GM21723 (cell line): ENCODE results near the gene DSCAM.
"Not testable (repeated sequence)": the region's sequence is repeated elsewhere in the genome, so short reads cannot be mapped to it uniquely, and the experiment has no call there.

ENCODE experiments used
- ATAC-seq: cut with Tn5 transposase; IDR thresholded peaks from one replicate; pipeline ENCODE4 v1.9.1; 2021; ENCODE audit warnings: mild to moderate bottlenecking, moderate library complexity; ENCODE audit not compliant: unreplicated experiment

DSCAM gene

DNA sequence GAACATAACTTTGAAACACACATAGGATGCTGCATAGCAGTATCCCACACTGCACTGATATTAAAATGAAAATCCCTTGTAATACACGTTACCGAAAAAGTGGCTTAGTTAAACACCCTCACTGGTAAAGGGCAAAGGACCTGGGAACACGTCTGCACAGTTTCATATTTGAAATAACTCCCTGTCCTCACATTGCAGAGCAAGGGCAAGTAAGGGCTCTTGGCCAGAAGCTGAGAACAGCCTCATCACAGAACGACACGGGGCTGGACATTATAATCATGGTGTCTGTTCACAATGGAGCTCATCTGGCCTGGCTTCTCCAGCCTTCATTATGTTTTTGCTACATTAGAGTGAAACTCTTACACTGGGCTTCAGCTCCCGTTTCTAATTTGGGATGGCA, 772.8 kb downstream of the DSCAM start:
- no peak for ATAC-seq

DNA sequence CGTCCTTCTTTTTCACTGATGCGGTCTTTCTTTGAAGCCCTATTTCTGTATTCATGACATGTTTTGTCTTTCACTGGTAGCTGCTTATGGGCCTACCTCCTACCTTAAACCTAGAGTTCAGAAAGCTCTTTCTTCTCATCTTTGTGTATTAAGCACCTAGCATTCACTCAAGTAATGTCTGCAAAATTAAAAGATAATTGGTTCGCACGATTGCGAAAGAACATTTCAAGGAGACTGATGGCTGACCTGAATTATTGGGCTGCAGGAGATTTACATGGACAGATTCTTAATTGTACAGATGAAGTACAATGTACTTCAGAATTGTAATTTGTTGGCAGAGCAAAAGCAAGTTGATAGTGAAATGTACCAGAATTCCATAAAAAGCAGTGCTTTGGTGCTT, 773.3 kb downstream of the DSCAM start:
- ATAC-seq: no peak

DNA sequence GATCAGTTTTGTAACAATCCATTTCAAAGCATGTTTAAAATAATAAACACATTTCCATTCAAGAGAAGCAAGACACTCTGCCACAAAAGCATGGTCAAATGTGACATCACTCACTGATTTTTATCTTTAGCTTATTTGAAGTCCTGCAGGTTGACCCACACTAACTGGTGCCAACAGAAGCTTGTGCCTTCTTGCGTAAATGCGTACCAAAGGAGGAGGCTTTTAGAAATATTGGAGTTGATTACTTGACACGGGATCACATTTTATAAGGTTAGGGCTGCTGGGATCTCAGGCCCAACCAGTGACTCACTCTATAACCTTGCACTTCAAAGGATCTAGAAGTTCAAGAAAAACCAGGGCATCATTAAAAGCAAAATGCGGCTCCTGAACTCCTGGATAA, 776.1 kb downstream of the DSCAM start:
- ATAC-seq: no peak

DNA sequence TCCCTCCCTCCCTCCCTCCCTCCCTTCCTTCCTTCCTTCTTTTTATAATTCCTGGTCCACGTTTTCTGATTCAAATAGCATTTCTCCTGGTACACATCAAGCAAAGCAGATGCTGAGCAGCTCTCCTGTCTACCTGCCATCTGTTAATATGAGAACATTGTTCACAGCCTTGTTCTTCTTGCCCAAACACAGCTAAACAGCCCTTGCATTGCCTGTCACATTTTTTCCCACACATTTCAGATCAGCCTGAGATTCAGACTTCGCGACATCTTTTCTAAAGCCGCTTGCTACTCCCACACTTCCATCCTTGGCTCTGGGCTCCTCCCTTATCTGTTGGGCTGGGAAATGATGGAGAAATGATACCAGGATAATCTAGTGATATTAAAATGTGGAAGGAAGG, 779.2 kb downstream of the DSCAM start:
- ATAC-seq: no peak

DNA sequence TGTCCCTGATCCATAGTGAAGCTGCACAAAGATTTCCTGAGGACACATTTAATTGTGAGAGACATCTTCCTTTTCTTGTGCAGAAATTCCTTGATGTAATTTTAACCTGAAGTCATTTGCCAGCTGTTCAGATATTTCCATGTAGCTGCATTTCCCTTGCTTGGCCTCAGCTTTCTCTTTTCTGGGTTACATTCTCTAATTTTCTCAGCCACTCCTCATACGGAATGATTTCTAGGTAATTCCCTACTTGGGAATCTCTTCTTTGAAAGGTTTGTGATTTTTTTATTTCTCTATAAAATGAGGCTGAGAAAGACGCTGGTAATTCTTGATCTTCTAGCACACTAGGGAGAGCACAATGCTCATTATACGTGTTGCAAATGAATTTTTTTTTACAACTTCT, 780.7 kb downstream of the DSCAM start:
- no peak for ATAC-seq

DNA sequence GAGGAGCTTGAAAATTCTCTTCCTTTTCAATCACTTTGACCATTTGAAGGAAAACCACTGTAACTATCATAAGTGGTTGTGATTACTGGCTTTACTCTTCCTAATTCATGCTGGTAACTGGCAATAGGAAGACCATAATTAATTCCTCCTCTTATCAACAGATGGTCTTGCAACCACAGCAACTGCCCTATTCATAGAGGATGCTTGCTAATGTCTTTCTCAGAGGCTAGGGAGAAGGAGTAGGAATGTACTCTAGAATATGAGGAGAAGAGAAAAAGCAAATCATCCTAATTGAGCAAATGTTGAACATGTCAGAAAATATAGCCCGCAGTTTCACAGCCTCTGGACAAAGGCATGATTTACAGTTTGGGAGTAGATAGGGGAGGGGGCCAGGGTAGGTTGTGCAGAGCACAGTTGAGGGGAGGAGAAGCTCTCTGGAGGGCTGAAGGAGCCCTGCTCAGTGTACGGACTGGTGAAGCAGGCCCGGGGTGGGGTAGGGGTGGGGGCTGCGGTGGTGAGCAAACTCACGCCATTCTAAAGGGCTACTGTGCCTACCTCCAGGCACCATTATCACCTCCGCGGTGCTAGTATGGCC, 786.8 kb downstream of the DSCAM start:
- no peak for ATAC-seq

DNA sequence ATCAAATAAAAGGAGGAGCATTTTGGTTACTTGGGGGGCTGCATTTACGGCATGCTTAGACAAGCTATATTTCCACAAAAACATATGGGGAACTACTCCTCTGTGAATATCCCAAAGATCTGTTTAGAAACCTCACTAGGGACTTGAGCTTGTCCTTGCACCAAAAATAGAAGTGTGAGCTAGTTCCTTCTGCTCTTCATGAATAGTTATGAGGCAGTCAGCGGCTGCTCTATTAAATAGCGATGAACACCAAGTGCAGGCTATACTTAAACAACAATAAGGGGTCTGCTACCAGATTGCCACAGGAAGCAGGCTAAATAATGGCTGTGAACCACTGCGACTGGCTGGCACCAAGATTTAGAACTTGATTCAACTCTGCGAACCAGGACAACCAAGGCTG, 789.6 kb downstream of the DSCAM start:
- no peak for ATAC-seq

DNA sequence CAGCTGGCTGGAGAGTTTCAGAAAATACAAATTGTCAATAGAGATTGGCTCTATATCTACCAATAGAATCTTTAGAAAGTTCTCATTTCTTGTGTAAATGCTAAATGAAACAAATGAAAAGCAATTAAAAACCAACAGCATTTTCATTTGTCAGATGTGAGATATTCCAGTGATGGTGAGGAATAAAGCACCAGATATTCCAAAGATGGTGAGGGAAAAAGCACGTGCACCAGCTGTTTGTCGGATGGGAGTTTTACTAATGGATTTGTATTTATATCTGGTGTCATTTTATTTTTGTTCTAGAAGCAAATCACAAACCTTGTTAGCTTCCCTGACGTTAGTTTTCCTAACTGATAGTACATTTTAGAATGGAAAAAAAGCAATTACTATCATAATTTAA, 790.9 kb downstream of the DSCAM start:
- ATAC-seq: no peak

DNA sequence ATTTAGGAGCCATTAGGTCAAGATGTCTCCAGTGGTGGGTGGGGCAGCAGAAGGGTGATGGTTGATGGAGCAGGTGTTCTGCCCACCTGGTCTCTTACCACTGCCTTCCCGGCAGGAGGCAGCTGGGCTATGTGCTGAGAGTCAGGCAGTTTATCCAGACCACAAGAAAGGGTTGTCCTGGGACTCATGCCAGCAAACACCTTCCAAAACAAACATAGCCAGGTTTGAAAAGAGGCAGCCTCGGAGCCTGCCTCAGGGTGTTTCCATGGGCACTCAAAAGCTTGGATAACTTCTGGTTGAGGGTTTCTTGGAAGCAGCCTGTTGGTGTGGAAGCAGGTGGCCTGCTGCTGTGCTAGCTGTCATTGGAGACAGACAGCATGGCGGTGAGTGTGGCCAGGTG, 792.6 kb downstream of the DSCAM start:
- ATAC-seq: no peak

DNA sequence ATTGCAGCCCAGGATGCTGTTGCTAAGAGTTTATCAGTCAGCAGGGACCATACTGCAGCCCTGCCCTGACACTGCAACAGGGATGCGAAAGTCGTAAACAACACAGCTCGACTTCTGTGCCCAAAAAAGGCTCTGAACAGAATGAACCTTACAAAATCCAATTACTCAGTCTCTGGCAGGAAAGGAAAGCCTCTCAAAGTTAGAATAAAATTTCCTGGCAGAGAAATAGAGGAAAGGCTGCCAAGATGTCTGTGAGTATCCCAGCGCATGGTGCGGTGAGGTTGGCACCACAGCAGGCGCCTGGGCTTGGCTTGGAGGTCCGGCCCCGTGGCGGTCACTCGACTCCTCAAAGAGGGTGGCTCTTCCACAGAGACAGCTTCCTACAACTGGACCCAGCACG, 794.0 kb downstream of the DSCAM start:
- ATAC-seq: no peak

DNA sequence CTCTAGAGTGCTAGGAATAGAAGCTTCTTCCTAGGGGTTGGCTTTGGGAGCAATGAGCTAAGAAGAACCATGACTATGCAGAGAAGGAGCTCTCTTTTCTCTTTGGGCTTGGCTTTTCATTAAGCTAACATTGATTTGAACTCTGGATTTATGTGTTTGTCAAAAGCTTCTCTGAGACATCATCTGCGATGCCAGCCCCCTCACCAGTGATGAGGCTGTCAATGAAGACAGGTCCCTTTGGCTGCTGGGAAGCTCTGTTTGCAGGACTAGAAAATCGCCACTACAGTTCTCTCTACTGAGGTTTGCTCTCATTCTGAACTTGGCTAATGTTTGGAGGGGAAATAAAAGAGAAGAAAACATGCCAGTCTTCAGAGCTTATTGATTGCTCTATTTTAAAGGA, 794.7 kb downstream of the DSCAM start:
- ATAC-seq: no peak

DNA sequence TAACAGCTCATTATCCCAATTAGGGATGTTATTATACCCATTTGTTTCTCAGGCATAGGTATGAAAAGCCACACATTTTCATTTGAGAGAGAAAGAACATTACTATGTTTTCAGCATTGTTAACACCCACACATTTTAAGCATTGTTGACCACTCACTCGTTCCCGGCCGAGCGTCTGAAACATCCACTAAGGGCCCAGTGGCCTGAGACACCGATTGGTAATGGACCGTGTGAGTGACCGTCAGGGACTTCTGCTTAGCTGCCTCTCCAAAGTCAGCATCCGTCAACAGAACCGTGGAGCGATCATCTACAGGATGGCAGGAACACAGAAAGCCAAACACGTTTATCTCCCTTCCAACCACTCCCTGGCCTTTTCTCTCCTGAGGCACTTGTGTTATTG, 795.2 kb downstream of the DSCAM start:
- no peak for ATAC-seq

DNA sequence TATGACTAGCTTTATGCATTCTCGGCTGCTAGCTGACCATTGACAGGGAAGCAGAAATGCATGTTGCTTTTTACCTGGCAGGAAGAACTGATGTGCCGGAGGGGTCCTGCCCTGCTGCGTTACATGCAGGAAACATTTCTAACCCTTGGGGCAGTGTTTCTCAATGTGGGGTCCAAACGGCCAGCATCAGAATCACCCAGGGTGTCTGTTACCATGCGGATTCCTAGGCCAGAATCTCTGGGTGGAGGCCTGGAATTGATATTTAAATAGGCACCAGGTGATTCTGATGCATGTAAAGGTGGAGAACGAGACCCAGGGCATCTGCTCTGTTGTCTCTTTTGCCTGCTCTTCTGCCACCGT, 797.0 kb downstream of the DSCAM start:
- ATAC-seq: no peak

DNA sequence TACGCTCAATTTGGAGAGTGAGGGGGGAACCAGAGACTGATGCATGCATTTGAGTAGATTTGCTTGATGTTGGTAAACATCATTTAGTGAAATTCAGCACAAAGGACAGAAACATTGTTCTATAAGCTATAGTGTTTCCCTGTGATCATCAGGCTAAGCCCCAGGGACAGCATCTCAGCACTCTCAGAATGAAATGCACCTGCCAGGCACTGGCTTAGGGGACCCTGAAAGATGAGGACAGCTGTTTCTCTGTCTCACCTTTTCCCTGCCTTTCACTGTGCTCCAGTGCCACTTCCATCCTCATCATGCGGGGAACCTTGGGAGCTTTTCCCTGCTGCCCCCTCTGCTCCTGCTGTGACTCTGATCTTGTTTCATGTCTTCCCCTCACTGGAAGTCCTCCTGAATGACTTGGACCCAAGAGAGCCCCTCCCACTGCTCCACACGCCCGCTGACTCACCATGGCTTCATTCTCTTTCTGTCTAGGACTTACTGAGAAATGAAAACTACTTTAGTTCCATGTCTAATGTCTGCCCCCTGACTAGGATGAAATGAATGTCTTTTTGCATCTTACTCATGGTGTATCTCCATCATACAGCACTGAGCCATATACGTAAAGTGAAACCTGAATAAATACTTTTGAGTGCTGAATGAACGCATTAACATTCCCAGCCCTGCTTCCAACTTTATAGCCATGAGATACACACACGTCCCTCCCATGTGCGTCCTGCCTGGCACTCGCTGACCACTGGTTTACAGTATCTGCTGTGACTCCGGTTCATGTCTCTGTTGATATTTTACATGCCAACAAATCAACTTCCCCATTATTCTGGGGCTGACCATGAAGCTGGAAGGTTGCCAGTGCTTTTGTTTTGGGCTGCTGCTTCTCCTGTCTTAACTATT, 797.7 kb downstream of the DSCAM start:
- ATAC-seq: no peak

DNA sequence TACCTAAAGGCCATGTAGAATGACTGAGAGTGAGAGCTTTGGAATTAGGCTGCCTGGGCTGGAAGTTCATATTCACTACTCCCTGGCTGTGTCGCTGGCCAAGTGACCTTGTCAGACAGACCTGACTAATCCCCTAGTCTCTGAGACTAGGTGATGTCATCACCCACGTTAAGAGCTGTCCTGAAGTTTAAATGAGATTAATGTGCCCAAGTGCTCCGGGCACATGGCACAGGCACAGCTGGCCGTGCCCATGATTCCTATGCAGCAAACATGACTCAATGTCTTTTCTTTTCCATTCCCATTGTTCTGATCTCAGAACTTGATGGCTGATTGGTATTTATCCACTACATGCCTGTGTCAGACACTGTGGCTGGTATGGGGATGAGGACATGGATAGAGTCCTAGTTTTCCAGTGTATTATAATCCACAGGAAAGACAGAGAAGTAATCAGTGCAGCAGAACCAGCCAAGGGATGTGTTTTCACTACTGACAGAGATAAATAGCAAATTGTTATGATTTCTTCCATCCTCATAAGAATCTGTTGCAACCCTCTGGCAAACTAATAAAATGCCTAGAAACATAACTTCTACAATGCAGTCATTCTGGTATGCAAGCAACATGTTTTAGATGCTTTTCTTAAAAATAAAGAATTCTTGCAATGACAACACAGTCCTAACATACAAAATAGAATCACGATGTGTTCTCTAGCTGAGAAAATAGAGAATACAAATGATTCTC, 798.8 kb downstream of the DSCAM start:
- no peak for ATAC-seq

DNA sequence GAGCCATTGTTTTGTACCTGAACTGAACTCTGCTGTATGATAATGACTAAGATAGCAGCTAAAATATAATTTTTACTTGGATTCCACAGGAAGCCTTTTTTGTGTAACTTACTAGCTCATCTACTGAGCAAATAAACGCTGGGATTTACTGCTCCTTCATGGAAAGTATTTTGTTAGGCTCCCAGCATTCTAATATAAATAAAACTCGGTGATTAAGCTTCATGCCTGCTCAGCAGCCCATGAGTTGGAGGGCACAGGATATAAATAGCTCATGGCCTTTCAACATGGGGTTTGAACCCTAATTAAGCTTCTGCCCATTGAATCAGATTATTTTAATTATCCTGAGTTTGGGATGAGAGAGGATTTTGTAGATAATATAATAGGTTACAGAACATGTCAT, 799.7 kb downstream of the DSCAM start:
- ATAC-seq: no peak

DNA sequence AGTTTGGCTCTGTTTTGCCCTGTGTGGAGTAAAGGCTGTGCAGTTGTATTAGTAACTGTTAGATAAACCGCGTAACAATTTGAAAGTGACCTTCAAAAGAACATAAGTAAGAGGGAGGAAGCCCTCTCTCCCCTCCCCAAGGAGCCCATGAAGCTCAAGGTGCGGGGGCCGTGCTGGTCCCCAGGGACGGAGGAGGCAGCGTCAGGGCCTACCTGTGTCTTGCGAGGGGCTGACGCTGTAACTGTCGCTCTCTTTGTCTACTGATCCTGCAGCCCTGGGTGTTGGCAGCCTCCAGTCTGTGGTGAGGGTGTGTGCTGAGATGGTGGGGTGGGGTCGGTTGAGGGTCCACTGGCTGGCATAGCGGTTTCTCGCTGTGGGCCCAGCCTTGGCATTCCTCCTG, 803.1 kb downstream of the DSCAM start:
- no peak for ATAC-seq

DNA sequence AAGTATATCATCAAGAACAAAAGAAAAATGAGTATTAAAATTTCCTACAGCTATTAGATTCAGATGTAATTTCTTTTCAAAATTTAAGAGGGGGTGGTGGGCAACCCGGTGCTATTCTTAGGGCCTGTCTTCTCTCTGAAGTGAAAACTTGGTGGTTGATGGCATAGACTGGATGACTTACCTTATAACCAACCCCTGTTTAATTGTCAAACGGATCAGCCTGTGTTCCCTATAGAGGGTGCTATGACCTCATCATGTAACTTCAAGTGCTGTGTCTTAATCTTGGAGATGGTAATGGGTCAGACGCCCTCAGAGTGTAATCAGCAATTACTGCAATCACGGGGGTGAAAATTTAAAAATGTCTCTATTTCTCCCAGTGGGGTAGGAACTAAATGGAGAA, 803.5 kb downstream of the DSCAM start:
- no peak for ATAC-seq

DNA sequence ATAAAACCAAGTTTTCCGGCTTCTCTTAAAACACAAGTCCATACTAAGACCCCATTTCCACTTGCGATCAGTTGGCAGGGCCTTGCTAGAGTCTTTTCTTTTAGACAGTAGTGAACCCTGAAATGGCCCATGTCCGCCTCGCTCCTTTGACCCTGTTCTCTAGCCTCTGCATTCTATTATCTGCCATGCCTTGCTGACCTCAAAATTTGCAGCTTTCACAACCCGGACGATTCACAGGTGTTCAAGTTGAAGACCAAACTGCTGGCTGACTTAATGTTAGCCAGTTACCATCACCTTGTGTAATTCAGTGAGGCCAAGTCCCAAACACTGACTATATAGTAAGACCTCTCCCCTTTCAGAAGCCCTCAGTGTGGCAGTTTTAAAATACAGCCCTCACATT, 805.5 kb downstream of the DSCAM start:
- ATAC-seq: no peak

DNA sequence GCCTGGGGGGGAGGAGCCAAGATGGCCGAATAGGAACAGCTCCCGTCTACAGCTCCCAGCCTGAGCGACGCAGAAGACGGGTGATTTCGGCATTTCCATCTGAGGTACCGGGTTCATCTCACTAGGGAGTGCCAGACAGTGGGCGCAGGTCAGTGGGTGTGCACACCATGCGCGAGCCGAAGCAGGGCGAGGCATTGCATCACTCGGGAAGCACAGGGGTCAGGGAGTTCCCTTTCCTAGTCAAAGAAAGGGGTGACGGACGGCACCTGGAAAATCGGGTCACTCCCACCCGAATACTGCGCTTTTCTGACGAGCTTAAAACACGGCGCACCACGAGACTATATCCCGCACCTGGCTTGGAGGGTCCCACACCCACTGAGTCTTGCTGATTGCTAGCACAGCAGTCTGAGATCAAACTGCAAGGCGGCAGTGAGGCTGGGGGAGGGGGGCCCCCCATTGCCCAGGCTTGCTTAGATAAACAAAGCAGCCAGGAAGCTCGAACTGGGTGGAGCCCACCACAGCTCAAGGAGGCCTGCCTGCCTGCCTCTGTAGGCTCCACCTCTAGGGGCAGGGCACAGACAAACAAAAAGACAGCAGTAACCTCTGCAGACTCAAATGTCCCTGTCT, 813.7 kb downstream of the DSCAM start:
- not testable (repeated sequence) for ATAC-seq

DNA sequence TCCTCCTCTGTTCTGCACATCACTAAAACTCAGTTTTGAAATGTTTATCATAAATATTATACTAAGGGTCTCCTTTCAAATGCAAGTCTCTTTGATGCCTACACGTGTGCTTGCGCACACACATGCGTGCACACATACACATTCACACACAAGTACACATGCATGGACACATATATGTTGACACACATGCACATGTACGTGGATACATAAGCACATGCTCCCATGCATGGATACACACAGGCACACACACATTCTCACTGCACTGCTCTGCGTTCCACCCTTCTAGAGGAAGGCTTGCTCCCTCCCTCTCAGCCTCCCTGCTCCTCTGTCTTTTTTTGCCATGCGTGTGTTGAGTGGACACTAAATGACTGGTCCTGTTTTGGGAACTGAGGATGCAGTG, 817.1 kb downstream of the DSCAM start:
- no peak for ATAC-seq

DNA sequence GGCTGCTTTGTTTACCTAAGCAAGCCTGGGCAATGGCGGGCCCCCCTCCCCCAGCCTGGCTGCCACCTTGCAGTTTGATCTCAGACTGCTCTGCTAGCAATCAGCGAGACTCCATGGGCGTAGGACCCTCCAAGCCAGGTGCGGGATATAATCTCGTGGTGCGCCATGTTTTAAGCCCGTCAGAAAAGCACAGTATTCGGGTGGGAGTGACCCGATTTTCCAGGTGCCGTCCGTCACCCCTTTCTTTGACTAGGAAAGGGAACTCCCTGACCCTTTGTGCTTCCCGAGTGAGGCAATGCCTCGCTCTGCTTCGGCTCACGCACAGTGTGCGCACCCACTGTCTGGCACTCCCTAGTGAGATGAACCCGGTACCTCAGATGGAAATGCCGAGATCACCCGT, 818.6 kb downstream of the DSCAM start:
- ATAC-seq: not testable (repeated sequence)
